ENCODE data around the gene FAM193B.

GRCh38 chr5:177535125-177535524 is 19.2 kb downstream of the FAM193B start:
- TF ChIP-seq CTCF (IDR thresholded peaks at IDR 0.05) (no peak), EP300 (IDR thresholded peaks at IDR 0.05) (no peak), POLR2A (IDR thresholded peaks at IDR 0.05) (no peak)

Measured in sigmoid colon (tissue), 4 donors.